Keratinocyte (primary cell): Measurements from ENCODE around the gene ZC3HAV1L. TPM values are rescaled to one million over a fixed set of nuclear protein-coding genes. Genes with fewer than 3 reads are reported as not detected.

Source experiments
- DNase-seq: peaks from one replicate; pipeline ENCODE4 v3.0.0-alpha.2; 2011; ENCODE audit warnings: low read depth, missing footprints, low spot score
- FAIRE-seq: peaks from 2 replicates; lab custom pipeline; 2011; peaks lifted over from hg19 to GRCh38; lab: Jason Lieb, UNC
- H2AFZ ChIP-seq: 2 replicates; pipeline ENCODE4 v1.6.0; 2012; ENCODE audit warnings: low read length, control low read depth, inconsistent platforms; ENCODE audit not compliant: control insufficient read depth
- H3K27ac ChIP-seq: 2 replicates; pipeline ENCODE4 v1.5.1; 2011; ENCODE audit warnings: low read length; ENCODE audit not compliant: control insufficient read depth, insufficient read depth
- H3K27me3 ChIP-seq: 3 replicates; pipeline ENCODE4 v1.6.0; 2011; ENCODE audit warnings: low read length; ENCODE audit not compliant: control insufficient read depth, insufficient read depth; ENCODE audit errors: extremely low read depth
- H3K36me3 ChIP-seq, 2 experiments: 2 replicates in 1 of 2; 3 replicates in 1 of 2; pipeline ENCODE4 v1.5.1; 2011; ENCODE audit warnings: low read length in 2 of 2, mild to moderate bottlenecking in 1 of 2; ENCODE audit not compliant: control insufficient read depth in 2 of 2, insufficient read depth in 2 of 2; ENCODE audit errors: extremely low read depth in 1 of 2
- H3K4me1 ChIP-seq: 3 replicates; pipeline ENCODE4 v1.5.1; 2011; ENCODE audit warnings: low read length; ENCODE audit not compliant: control insufficient read depth, insufficient read depth; ENCODE audit errors: extremely low read depth
- H3K4me2 ChIP-seq: 3 replicates; pipeline ENCODE4 v1.6.0; 2011; ENCODE audit warnings: low read depth, low read length; ENCODE audit not compliant: control insufficient read depth, insufficient read depth; ENCODE audit errors: extremely low read depth
- H3K4me3 ChIP-seq, 3 experiments: fragments of 200-600 bp in 1 of 3; sonication (generic) in 1 of 3; 2 replicates in 2 of 3; 3 replicates in 1 of 3; pipeline ENCODE4 v1.5.1; 2011 to 2016; ENCODE audit warnings: low read length in 3 of 3, mild to moderate bottlenecking in 3 of 3, control low read depth in 2 of 3, inconsistent platforms in 1 of 3, low read depth in 1 of 3, mixed read lengths in 1 of 3, mixed run types in 1 of 3, moderate library complexity in 1 of 3; ENCODE audit not compliant: control insufficient read depth in 2 of 3, insufficient read depth in 2 of 3; ENCODE audit errors: extremely low read depth in 1 of 3
- H3K79me2 ChIP-seq: 2 replicates; pipeline ENCODE4 v1.6.0; 2012; ENCODE audit warnings: low read length; ENCODE audit not compliant: control insufficient read depth, insufficient read depth
- H3K9ac ChIP-seq: 3 replicates; pipeline ENCODE4 v1.6.0; 2011; ENCODE audit warnings: low read length; ENCODE audit not compliant: control insufficient read depth, insufficient read depth; ENCODE audit errors: extremely low read depth
- H3K9me1 ChIP-seq: 3 replicates; pipeline ENCODE4 v1.6.0; 2011; ENCODE audit warnings: low read length; ENCODE audit not compliant: control insufficient read depth, insufficient read depth; ENCODE audit errors: extremely low read depth
- H3K9me3 ChIP-seq: 2 replicates; pipeline ENCODE4 v1.5.1; 2012; ENCODE audit warnings: low read depth, low read length; ENCODE audit not compliant: control insufficient read depth
- H4K20me1 ChIP-seq: 3 replicates; pipeline ENCODE4 v1.6.0; 2011; ENCODE audit warnings: low read length; ENCODE audit not compliant: control insufficient read depth, insufficient read depth; ENCODE audit errors: extremely low read depth
- EZH2 ChIP-seq: IDR thresholded peaks from one replicate; pipeline ENCODE4 v1.6.1; 2012; ENCODE audit warnings: inconsistent platforms, mild to moderate bottlenecking, low read length, moderate library complexity
- dilution Hi-C: fragments of 300-500 bp; cut with MboI; formaldehyde crosslinking; loops from one replicate; pipeline ENCODE4 v1.7.0; 2020; ENCODE audit warnings: low sequenced_read_pairs; ENCODE audit not compliant: extremely low pct_ligation_motif_present
- polyA plus RNA-seq, 5 experiments: library from polyadenylated mRNA; depleted of rRNA in 3 of 5; stranded (reverse) in 3 of 5; stranded (forward) in 1 of 5; unstranded in 1 of 5; fragments of >200 nt; gene quantifications; 1 replicate in 1 of 5; 2 replicates in 3 of 5; 3 replicates in 1 of 5; pipeline versions ENCODE4 v1.2.1 to v1.2.3, GENCODE V29; 2011 to 2012; ENCODE audit warnings: missing spikeins in 2 of 5, low read depth in 1 of 5, low replicate concordance in 1 of 5
- TF ChIP-seq, protein P1 (sequence below), 3 experiments: IDR thresholded peaks in 1 of 3; conservative IDR thresholded peaks in 1 of 3; optimal IDR thresholded peaks in 1 of 3; 2 replicates in 2 of 3; 3 replicates in 1 of 3; pipeline versions ENCODE3 to v1.5.1; 2011; ENCODE audit warnings: low read length in 3 of 3, mild to moderate bottlenecking in 3 of 3, moderate library complexity in 2 of 3, control low read depth in 1 of 3, inconsistent platforms in 1 of 3; ENCODE audit not compliant: insufficient read depth in 2 of 3; ENCODE audit errors: extremely low read depth in 1 of 3

Gene ZC3HAV1L
- polyA plus RNA-seq, 1 donor (not counting 4 experiments of a cell fraction or from before 2014, with no cell fraction given) = 7.9 TPM

DNA sequence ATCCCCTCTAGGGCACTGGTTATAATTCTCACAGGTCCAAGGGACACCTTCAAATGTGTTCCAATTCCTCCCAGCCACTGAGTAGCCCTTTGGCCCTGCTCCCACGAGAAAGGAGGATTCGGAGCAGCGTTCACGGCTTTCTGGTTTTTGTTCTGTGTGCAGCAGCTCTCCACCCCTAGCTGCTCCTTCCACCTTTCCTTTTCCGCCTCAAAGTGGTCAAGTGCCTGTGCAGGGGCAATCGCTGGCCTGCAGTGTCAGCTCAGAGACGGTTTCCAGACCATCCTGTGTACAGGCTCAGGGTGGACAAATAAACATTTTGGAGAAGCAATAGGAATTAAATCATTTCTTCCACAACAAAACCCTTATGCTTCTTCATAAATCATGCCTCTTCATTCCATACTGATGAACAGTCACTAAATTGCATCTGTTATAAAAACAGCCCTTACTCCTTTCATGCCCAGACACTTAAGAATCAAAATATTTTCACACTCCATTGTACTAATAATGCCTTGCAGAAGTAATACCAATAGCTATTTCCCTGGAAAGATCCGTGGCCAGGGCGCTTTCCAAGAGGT is 55.8 kb downstream of the ZC3HAV1L start:
- Histone ChIP-seq H3K4me2 (peak overlapping the region; percentile 86), H3K79me2 (no peaks in the 10 kb centered on the region), H4K20me1 (no peaks in the 10 kb centered on the region), H3K36me3 (no peaks in the 10 kb centered on the region), H3K4me1 (peaks cover 14% of the 10 kb centered on the region), H3K27ac (no peak overlapping the region), H3K4me3 (peak overlapping the region; percentile 46 to 75 (median 72)), H3K9me3 (no peaks in the 10 kb centered on the region), H2AFZ (no peak overlapping the region), H3K27me3 (peaks cover 2% of the 10 kb centered on the region), H3K9ac (peak overlapping the region; percentile 71), H3K9me1 (no peaks in the 10 kb centered on the region)
- dilution Hi-C loops = no loop called here
- DNase-seq (no peak), FAIRE-seq (no peak)
- TF ChIP-seq, protein P1, sequence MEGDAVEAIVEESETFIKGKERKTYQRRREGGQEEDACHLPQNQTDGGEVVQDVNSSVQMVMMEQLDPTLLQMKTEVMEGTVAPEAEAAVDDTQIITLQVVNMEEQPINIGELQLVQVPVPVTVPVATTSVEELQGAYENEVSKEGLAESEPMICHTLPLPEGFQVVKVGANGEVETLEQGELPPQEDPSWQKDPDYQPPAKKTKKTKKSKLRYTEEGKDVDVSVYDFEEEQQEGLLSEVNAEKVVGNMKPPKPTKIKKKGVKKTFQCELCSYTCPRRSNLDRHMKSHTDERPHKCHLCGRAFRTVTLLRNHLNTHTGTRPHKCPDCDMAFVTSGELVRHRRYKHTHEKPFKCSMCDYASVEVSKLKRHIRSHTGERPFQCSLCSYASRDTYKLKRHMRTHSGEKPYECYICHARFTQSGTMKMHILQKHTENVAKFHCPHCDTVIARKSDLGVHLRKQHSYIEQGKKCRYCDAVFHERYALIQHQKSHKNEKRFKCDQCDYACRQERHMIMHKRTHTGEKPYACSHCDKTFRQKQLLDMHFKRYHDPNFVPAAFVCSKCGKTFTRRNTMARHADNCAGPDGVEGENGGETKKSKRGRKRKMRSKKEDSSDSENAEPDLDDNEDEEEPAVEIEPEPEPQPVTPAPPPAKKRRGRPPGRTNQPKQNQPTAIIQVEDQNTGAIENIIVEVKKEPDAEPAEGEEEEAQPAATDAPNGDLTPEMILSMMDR (optimal IDR thresholded peaks at IDR 0.05 in 1 of 3, IDR thresholded peaks at IDR 0.05 in 1 of 3, conservative IDR thresholded peaks at IDR 0.05 in 1 of 3; ENCODE audit: extremely low read depth in 1 of 3, insufficient read depth in 2 of 3, low read length in 3 of 3) = no peak
- no peak for TF ChIP-seq EZH2

DNA sequence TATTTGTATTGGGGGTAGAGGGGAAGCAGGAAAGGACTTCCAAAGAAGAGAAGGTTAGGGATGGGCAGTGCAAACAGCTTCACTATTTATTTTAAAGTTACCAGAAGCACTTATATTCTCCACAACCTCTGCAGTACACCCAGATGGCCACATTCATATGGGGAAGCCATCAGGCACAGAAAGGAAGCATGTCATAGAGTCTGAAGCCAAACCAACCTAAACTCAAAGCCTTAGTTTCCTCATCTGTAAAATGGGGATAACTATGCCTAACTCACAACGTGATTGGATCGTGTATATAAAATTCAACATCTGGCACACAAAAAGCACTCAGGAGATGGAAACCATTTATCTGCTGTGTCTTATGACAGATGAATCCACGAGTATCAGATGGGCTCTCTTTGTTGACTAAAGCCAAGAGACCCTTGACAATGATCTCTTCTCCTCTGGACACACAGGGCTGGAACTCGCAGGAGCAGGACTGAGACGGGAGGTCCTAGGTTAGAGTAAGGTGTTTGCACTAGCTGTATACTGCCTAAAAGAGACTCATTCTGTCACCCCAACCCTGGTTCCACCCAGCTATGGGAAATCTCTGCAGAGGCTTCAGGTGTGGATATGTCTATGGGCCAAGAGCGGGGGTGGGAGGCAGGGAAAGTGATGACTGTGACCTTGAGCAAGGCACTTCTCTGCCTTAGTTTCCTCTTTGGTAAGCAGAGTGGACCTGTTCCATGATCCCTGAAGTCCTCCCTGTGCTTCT is 56.4 kb downstream of the ZC3HAV1L start:
- peaks cover 2% of the 10 kb centered on the region for H3K27me3 ChIP-seq
- no peaks in the 10 kb centered on the region for H3K79me2 ChIP-seq
- H3K9ac ChIP-seq = no peak overlapping the region
- DNase-seq (no peak), FAIRE-seq (no peak)
- no peak overlapping the region for H3K27ac ChIP-seq
- no peak overlapping the region for H3K4me3 ChIP-seq
- TF ChIP-seq, protein P1 (optimal IDR thresholded peaks at IDR 0.05 in 1 of 3, IDR thresholded peaks at IDR 0.05 in 1 of 3, conservative IDR thresholded peaks at IDR 0.05 in 1 of 3; ENCODE audit: extremely low read depth in 1 of 3, insufficient read depth in 2 of 3, low read length in 3 of 3) = peak in 2 of 3 experiments; percentile 10 to 17
- no peak for TF ChIP-seq EZH2
- no peak overlapping the region for H2AFZ ChIP-seq
- no peaks in the 10 kb centered on the region for H4K20me1 ChIP-seq
- no peaks in the 10 kb centered on the region for H3K36me3 ChIP-seq
- dilution Hi-C loops = no loop called here
- no peaks in the 10 kb centered on the region for H3K9me3 ChIP-seq
- no peaks in the 10 kb centered on the region for H3K9me1 ChIP-seq
- H3K4me2 ChIP-seq = peak overlapping the region; percentile 86
- H3K4me1 ChIP-seq = peaks cover 14% of the 10 kb centered on the region
